A549 (cell line): ENCODE measurements around the gene RASSF8. TPM values are rescaled to one million over a fixed set of nuclear protein-coding genes. Genes with fewer than 3 reads are reported as not detected.

Experiments used
- ATAC-seq, 2 experiments: fragments of 200-7000 bp in 1 of 2; fragments of >200 bp in 1 of 2; cut with Nextera tagmentation in 1 of 2; cut with Tn5 transposase in 1 of 2; 3 replicates each; pipeline versions ENCODE4 v1.8.0 to v1.9.1; 2018 to 2020; ENCODE audit warnings: mild to moderate bottlenecking in 1 of 2, moderate library complexity in 1 of 2
- CTCF ChIA-PET: fragments of 300-600 bp; sonication (Branson Sonifier 250); formaldehyde crosslinking; extraction: SDS; loops from one replicate; lab custom pipeline; 2021; ENCODE audit warnings: antibody characterized with exemption, inconsistent platforms; lab: Yijun Ruan, JAX
- POLR2A ChIA-PET: fragments of 350-600 bp; formaldehyde crosslinking; extraction: SDS; loops from one replicate; lab custom pipeline; 2021; ENCODE audit warnings: antibody characterized with exemption, inconsistent platforms; lab: Yijun Ruan, JAX
- DNase-seq, 2 experiments: peaks; one replicate each; pipeline versions ENCODE4 v3.0.0 to v3.0.0-alpha.2; 2011 to 2016; ENCODE audit warnings: low read depth in 1 of 2, low spot score in 1 of 2
- FAIRE-seq: peaks from 2 replicates; lab custom pipeline; 2011; peaks lifted over from hg19 to GRCh38; lab: Jason Lieb, UNC
- H3K27ac ChIP-seq, 2 experiments: fragments of >200 bp; sonication (Bioruptor Twin); formaldehyde crosslinking; 3 replicates each; pipeline ENCODE4 v1.5.1; 2016 to 2017
- H3K4me1 ChIP-seq: fragments of >200 bp; sonication (Bioruptor Twin); formaldehyde crosslinking; 3 replicates; pipeline ENCODE4 v1.6.1; 2016
- H3K4me2 ChIP-seq: fragments of >200 bp; sonication (Bioruptor Twin); formaldehyde crosslinking; 3 replicates; pipeline ENCODE4 v1.6.1; 2016
- H3K4me3 ChIP-seq: fragments of >200 bp; sonication (Bioruptor Twin); formaldehyde crosslinking; 3 replicates; pipeline ENCODE4 v1.5.1; 2016
- H3K9me3 ChIP-seq: fragments of >200 bp; sonication (Bioruptor Twin); formaldehyde crosslinking; 3 replicates; pipeline ENCODE4 v1.6.1; 2016
- CBX8 ChIP-seq: fragments of 200-600 bp; sonication (generic); IDR thresholded peaks from 2 replicates; pipeline ENCODE4 v1.6.1; 2016
- EHMT2 ChIP-seq: fragments of 200-600 bp; sonication (generic); IDR thresholded peaks from 2 replicates; pipeline ENCODE4 v1.6.1; 2016; ENCODE audit warnings: antibody characterized with exemption, low read depth, mild to moderate bottlenecking, moderate library complexity
- ELK1 ChIP-seq: fragments of 150-350 bp; IDR thresholded peaks from 2 replicates; pipeline ENCODE4 v1.6.1; 2014; ENCODE audit warnings: low read depth, mild to moderate bottlenecking, low read length
- FOXS1 ChIP-seq: fragments of 250-450 bp; sonication (Bioruptor Pico); IDR thresholded peaks from 2 replicates; pipeline ENCODE4 v1.5.0; 2020; ENCODE audit warnings: mild to moderate bottlenecking, moderate library complexity
- HES2 ChIP-seq: fragments of >200 bp; sonication (Bioruptor Twin); formaldehyde crosslinking; IDR thresholded peaks from 2 replicates; pipeline ENCODE4 v1.6.1; 2016
- HOXB13 ChIP-seq: fragments of 250-450 bp; sonication (Bioruptor Pico); IDR thresholded peaks from 2 replicates; pipeline ENCODE4 v1.5.0; 2020; ENCODE audit warnings: low read depth, mild to moderate bottlenecking, moderate library complexity
- HOXB5 ChIP-seq: fragments of 250-450 bp; sonication (Bioruptor Pico); IDR thresholded peaks from 2 replicates; pipeline ENCODE4 v1.5.0; 2020; ENCODE audit warnings: mild to moderate bottlenecking, moderate library complexity
- KDM1A ChIP-seq: fragments of 200-600 bp; sonication (generic); IDR thresholded peaks from 2 replicates; pipeline ENCODE4 v1.6.1; 2016; ENCODE audit warnings: low read depth, mild to moderate bottlenecking
- NFE2L2 ChIP-seq: fragments of 150-350 bp; conservative IDR thresholded peaks from 2 replicates; pipeline ENCODE4 v1.6.1; 2014; ENCODE audit warnings: low read length
- NPAS2 ChIP-seq: fragments of 250-450 bp; sonication (Bioruptor Pico); IDR thresholded peaks from 2 replicates; pipeline ENCODE4 v1.8.0; 2022; ENCODE audit warnings: mild to moderate bottlenecking, moderate library complexity, borderline replicate concordance
- PHF8 ChIP-seq: fragments of 200-600 bp; sonication (generic); IDR thresholded peaks from 2 replicates; pipeline ENCODE4 v1.6.1; 2016; ENCODE audit warnings: low read depth, mild to moderate bottlenecking, antibody characterized with exemption, moderate library complexity, borderline replicate concordance
- RAD21 ChIP-seq, 2 experiments: fragments of >200 bp in 1 of 2; sonication (Bioruptor Twin) in 1 of 2; formaldehyde crosslinking in 1 of 2; IDR thresholded peaks in 1 of 2; conservative IDR thresholded peaks in 1 of 2; 2 replicates in 1 of 2; 3 replicates in 1 of 2; pipeline ENCODE4 v1.6.1; 2012 to 2018; ENCODE audit warnings: inconsistent platforms in 1 of 2
- RARB ChIP-seq: fragments of 250-450 bp; sonication (Bioruptor Pico); IDR thresholded peaks from 2 replicates; pipeline ENCODE4 v1.8.0; 2021; ENCODE audit warnings: mild to moderate bottlenecking, moderate library complexity
- REST ChIP-seq: fragments of 200-600 bp; sonication (generic); IDR thresholded peaks from 2 replicates; pipeline ENCODE4 v1.6.1; 2016; ENCODE audit warnings: antibody characterized with exemption, mild to moderate bottlenecking, moderate library complexity
- RFX5 ChIP-seq: fragments of 450-650 bp; IDR thresholded peaks from 2 replicates; pipeline ENCODE4 v1.7.1; 2014; ENCODE audit warnings: antibody characterized with exemption, mild to moderate bottlenecking, moderate library complexity
- RNF2 ChIP-seq: fragments of 200-600 bp; sonication (generic); IDR thresholded peaks from 2 replicates; pipeline ENCODE4 v1.6.1; 2016; ENCODE audit warnings: low read depth, mild to moderate bottlenecking, antibody characterized with exemption, moderate library complexity, borderline replicate concordance
- WGBS: methylation state at CpG from one replicate; pipeline ENCODE4 v1.1.6; 2017; ENCODE audit errors: missing lambda C conversion rate; 5-methylcytosine and 5-hydroxymethylcytosine counted together
- polyA plus RNA-seq, 4 experiments: library from polyadenylated mRNA; depleted of rRNA in 3 of 4; stranded (reverse); fragments of >200 nt; fragmentation: RNase III in 1 of 4; extraction: RNeasy Plus Mini Kit Qiagen cat#74134 plus additional on column Dnase treatment in 1 of 4; gene quantifications; 2 replicates in 3 of 4; 3 replicates in 1 of 4; pipeline ENCODE4 v1.2.3, GENCODE V29; 2011 to 2017
- TF ChIP-seq, protein P1 (sequence below): fragments of >200 bp; sonication (Bioruptor Twin); formaldehyde crosslinking; IDR thresholded peaks from 3 replicates; pipeline ENCODE4 v1.6.1; 2016
- TF ChIP-seq, protein P2 (sequence below): IDR thresholded peaks from 2 replicates; pipeline ENCODE4 v1.6.1; 2012; ENCODE audit warnings: low read depth, borderline replicate concordance
- TF ChIP-seq, protein P3 (sequence below): fragments of 250-450 bp; sonication (Bioruptor Pico); IDR thresholded peaks from 2 replicates; pipeline ENCODE4 v1.5.0; 2020; ENCODE audit warnings: low read depth, mild to moderate bottlenecking, moderate library complexity

RASSF8 gene
- polyA plus RNA-seq, 2 of the 4 experiments (the other 2 are of a cell fraction) = 5.7 to 8.7 TPM

- ATAC-seq = no peak
- TF ChIP-seq RARB = no peak
- TF ChIP-seq, protein P1, sequence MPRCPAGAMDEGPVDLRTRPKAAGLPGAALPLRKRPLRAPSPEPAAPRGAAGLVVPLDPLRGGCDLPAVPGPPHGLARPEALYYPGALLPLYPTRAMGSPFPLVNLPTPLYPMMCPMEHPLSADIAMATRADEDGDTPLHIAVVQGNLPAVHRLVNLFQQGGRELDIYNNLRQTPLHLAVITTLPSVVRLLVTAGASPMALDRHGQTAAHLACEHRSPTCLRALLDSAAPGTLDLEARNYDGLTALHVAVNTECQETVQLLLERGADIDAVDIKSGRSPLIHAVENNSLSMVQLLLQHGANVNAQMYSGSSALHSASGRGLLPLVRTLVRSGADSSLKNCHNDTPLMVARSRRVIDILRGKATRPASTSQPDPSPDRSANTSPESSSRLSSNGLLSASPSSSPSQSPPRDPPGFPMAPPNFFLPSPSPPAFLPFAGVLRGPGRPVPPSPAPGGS = no peak
- TF ChIP-seq REST = no peak
- TF ChIP-seq RFX5 = no peak
- TF ChIP-seq, protein P2, sequence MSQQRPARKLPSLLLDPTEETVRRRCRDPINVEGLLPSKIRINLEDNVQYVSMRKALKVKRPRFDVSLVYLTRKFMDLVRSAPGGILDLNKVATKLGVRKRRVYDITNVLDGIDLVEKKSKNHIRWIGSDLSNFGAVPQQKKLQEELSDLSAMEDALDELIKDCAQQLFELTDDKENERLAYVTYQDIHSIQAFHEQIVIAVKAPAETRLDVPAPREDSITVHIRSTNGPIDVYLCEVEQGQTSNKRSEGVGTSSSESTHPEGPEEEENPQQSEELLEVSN = no peak
- TF ChIP-seq KDM1A = no peak
- no peak for TF ChIP-seq RAD21 (conservative IDR thresholded peaks at IDR 0.05 in 1 of 2, IDR thresholded peaks at IDR 0.05 in 1 of 2)
- Histone ChIP-seq H3K27ac (no peak overlapping the region), H3K4me3 (no peak overlapping the region), H3K9me3 (no peaks in the 10 kb centered on the region), H3K4me2 (no peak overlapping the region), H3K4me1 (peaks cover 10% of the 10 kb centered on the region)
- WGBS = 87% methylated on average over 4 of the region's 4 CpGs
- FAIRE-seq = no peak
- POLR2A ChIA-PET = no interaction called here
- DNase-seq = no peak
- CTCF ChIA-PET = interaction anchor here (1.3 kb wide), 1 partner anchor 527 kb away, joined by 4 read pairs; no protein-coding TSS in a partner anchor
Observed at GRCh38 chr12:25962932-25963525, 4.5 kb downstream of the RASSF8 start.

GRCh38 chr12:25965682-25966081, 7.2 kb downstream of the RASSF8 start:
- ATAC-seq = no peak
- no peak for FAIRE-seq

More at GRCh38 chr12:25965682-25966081, 7.2 kb downstream of the RASSF8 start:
- no peak overlapping the region for H3K4me2 ChIP-seq
- no peak overlapping the region for H3K27ac ChIP-seq
- ChIA-PET POLR2A (no interaction called here), CTCF (no interaction called here)
- no peak overlapping the region for H3K4me3 ChIP-seq
- DNase-seq = no peak
- TF ChIP-seq HOXB5 (CRISPR knock-in tag) = no peak
- TF ChIP-seq, protein P3, sequence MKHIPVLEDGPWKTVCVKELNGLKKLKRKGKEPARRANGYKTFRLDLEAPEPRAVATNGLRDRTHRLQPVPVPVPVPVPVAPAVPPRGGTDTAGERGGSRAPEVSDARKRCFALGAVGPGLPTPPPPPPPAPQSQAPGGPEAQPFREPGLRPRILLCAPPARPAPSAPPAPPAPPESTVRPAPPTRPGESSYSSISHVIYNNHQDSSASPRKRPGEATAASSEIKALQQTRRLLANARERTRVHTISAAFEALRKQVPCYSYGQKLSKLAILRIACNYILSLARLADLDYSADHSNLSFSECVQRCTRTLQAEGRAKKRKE (CRISPR knock-in tag) = no peak
- no peak for TF ChIP-seq RAD21 (conservative IDR thresholded peaks at IDR 0.05 in 1 of 2, IDR thresholded peaks at IDR 0.05 in 1 of 2)
- no peak for TF ChIP-seq ELK1
- TF ChIP-seq HES2 = no peak
- TF ChIP-seq RNF2 = no peak
- TF ChIP-seq HOXB13 (CRISPR knock-in tag) = no peak
- no peak for TF ChIP-seq NFE2L2
- no peak for TF ChIP-seq EHMT2
- TF ChIP-seq PHF8 = no peak
- no peak for TF ChIP-seq FOXS1 (CRISPR knock-in tag)
- no peak for TF ChIP-seq NPAS2 (CRISPR knock-in tag)
- no peak for TF ChIP-seq REST
- no peak for TF ChIP-seq CBX8
- TF ChIP-seq RARB = no peak
- 0 out of 3 replicates have a peak, but pooled peaks cover under 1% of the 10 kb centered on the region for H3K4me1 ChIP-seq
- H3K9me3 ChIP-seq = no peaks in the 10 kb centered on the region
- 91% methylated on average over 1 of the region's 1 CpG for WGBS
